Neural progenitor cell (in vitro differentiated cells): ENCODE results near the gene SPDYE16. TPM values are rescaled to one million over a fixed set of nuclear protein-coding genes. Genes with fewer than 3 reads are reported as not detected.
"Not testable (repeated sequence)": the region's sequence is repeated elsewhere in the genome, so short reads cannot be mapped to it uniquely, and the experiment has no call there.

ENCODE experiments used
- DNase-seq: peaks from one replicate; pipeline ENCODE4 v3.0.0-alpha.2; 2016; ENCODE audit warnings: low spot score
- H2AFZ ChIP-seq: fragments of 200-600 bp; sonication (generic); replicated peaks from 2 replicates; pipeline ENCODE4 v1.6.1; 2016; ENCODE audit warnings: antibody characterized with exemption
- H3F3A ChIP-seq: fragments of 200-600 bp; sonication (generic); 2 replicates; pipeline ENCODE4 v1.6.1; 2016; ENCODE audit warnings: antibody characterized with exemption, low read depth
- H3K27ac ChIP-seq: fragments of 200-600 bp; sonication (generic); 2 replicates; pipeline ENCODE4 v1.5.1; 2016; ENCODE audit warnings: mild to moderate bottlenecking
- H3K27me3 ChIP-seq: fragments of 200-600 bp; sonication (generic); 2 replicates; pipeline ENCODE4 v1.6.1; 2016; ENCODE audit warnings: mild to moderate bottlenecking, moderate library complexity
- H3K36me3 ChIP-seq: fragments of 200-600 bp; sonication (generic); 2 replicates; pipeline ENCODE4 v1.5.1; 2016
- H3K4me1 ChIP-seq: fragments of 200-600 bp; sonication (generic); 2 replicates; pipeline ENCODE4 v1.6.1; 2016; ENCODE audit warnings: mixed run types
- H3K4me2 ChIP-seq: fragments of 200-600 bp; sonication (generic); 2 replicates; pipeline ENCODE4 v1.6.1; 2016
- H3K4me3 ChIP-seq: fragments of 200-600 bp; sonication (generic); 2 replicates; pipeline ENCODE4 v1.5.1; 2016
- H3K79me2 ChIP-seq: fragments of 200-600 bp; sonication (generic); 2 replicates; pipeline ENCODE4 v1.6.1; 2016; ENCODE audit warnings: low read depth
- H3K9ac ChIP-seq: fragments of 200-600 bp; sonication (generic); 2 replicates; pipeline ENCODE4 v1.6.1; 2016
- H3K9me3 ChIP-seq: fragments of 200-600 bp; sonication (generic); 2 replicates; pipeline ENCODE4 v1.5.1; 2016; ENCODE audit warnings: low read depth
- H4K20me1 ChIP-seq: fragments of 200-600 bp; sonication (generic); 2 replicates; pipeline ENCODE4 v1.6.1; 2016; ENCODE audit warnings: low read depth
- H3K27ac Mint-ChIP-seq: 3 replicates; pipeline ENCODE4 v1.8.0; 2021; ENCODE audit warnings: mixed read lengths
- H3K27me3 Mint-ChIP-seq: 2 replicates; pipeline ENCODE4 v1.8.0; 2022; ENCODE audit warnings: low read depth, mild to moderate bottlenecking, inconsistent platforms, moderate library complexity, mixed read lengths; ENCODE audit not compliant: insufficient read depth
- H3K36me3 Mint-ChIP-seq: 3 replicates; pipeline ENCODE4 v1.8.0; 2021; ENCODE audit warnings: mixed read lengths
- H3K4me1 Mint-ChIP-seq: 3 replicates; pipeline ENCODE4 v1.8.0; 2021; ENCODE audit warnings: mixed read lengths
- H3K4me3 Mint-ChIP-seq: 3 replicates; pipeline ENCODE4 v1.8.0; 2021; ENCODE audit warnings: mild to moderate bottlenecking, moderate library complexity, mixed read lengths
- H3K9me3 Mint-ChIP-seq: 3 replicates; pipeline ENCODE4 v1.8.0; 2020; ENCODE audit warnings: mixed read lengths
- CTCF ChIP-seq: fragments of 200-600 bp; sonication (generic); IDR thresholded peaks from 2 replicates; pipeline ENCODE4 v1.5.1; 2017; ENCODE audit warnings: antibody characterized with exemption, mild to moderate bottlenecking
- EZH2 ChIP-seq: fragments of 200-600 bp; sonication (generic); IDR thresholded peaks from 2 replicates; pipeline ENCODE4 v1.6.1; 2017; ENCODE audit warnings: antibody characterized with exemption, mild to moderate bottlenecking, moderate library complexity
- EZH2phosphoT487 ChIP-seq: fragments of 200-600 bp; sonication (generic); IDR thresholded peaks from 2 replicates; pipeline ENCODE4 v1.6.1; 2017; ENCODE audit warnings: antibody characterized with exemption
- total RNA-seq: library from RNA; depleted of rRNA; stranded (reverse); fragments of >200 nt; gene quantifications from 2 replicates; pipeline ENCODE4 v1.2.3, GENCODE V29; 2015; ENCODE audit warnings: low replicate concordance

The SPDYE16 gene
- total RNA-seq, 1 donor from 2014 or later, result 0.28 TPM

GRCh38 chr7:76513817-76514799, 29.0 kb downstream of the SPDYE16 start:
- peaks cover 11% of the 10 kb centered on the region for H3K4me1 ChIP-seq
- Mint-ChIP-seq H3K27ac (no peak overlapping the region), H3K4me3 (no peak overlapping the region), H3K4me1 (peaks cover 10% of the 10 kb centered on the region), H3K36me3 (no peaks in the 10 kb centered on the region), H3K27me3 (no peaks in the 10 kb centered on the region), H3K9me3 (no peaks in the 10 kb centered on the region)
- H3K9me3 ChIP-seq, result no peaks in the 10 kb centered on the region
- no peaks in the 10 kb centered on the region for H4K20me1 ChIP-seq
- H3K79me2 ChIP-seq, result no peaks in the 10 kb centered on the region
- no peak overlapping the region for H3K4me2 ChIP-seq
- TF ChIP-seq CTCF (no peak), EZH2 (no peak)
- peak; percentile 1 for DNase-seq
- H3K4me3 ChIP-seq, result no peak overlapping the region
- H3F3A ChIP-seq, result no peaks in the 10 kb centered on the region
- no peaks in the 10 kb centered on the region for H3K36me3 ChIP-seq
- H2AFZ ChIP-seq, result no peak overlapping the region
- no peak overlapping the region for H3K27ac ChIP-seq
- H3K27me3 ChIP-seq, result no peaks in the 10 kb centered on the region
- H3K9ac ChIP-seq, result no peak overlapping the region

GRCh38 chr7:76512941-76513816, 29.9 kb downstream of the SPDYE16 start:
- Histone ChIP-seq H3K27ac (no peak overlapping the region), H3K79me2 (no peaks in the 10 kb centered on the region), H3K9ac (no peak overlapping the region), H3K4me1 (peaks cover 11% of the 10 kb centered on the region), H3K36me3 (no peaks in the 10 kb centered on the region), H2AFZ (no peak overlapping the region), H3K9me3 (no peaks in the 10 kb centered on the region), H4K20me1 (no peaks in the 10 kb centered on the region), H3K4me3 (no peak overlapping the region), H3K4me2 (no peak overlapping the region), H3K27me3 (no peaks in the 10 kb centered on the region), H3F3A (no peaks in the 10 kb centered on the region)
- no peak overlapping the region for H3K27ac Mint-ChIP-seq
- no peaks in the 10 kb centered on the region for H3K36me3 Mint-ChIP-seq
- peak; percentile 70 for DNase-seq
- no peaks in the 10 kb centered on the region for H3K27me3 Mint-ChIP-seq
- no peaks in the 10 kb centered on the region for H3K9me3 Mint-ChIP-seq
- H3K4me3 Mint-ChIP-seq, result no peak overlapping the region
- peaks cover 10% of the 10 kb centered on the region for H3K4me1 Mint-ChIP-seq
- TF ChIP-seq CTCF, result peak; percentile 50
- TF ChIP-seq EZH2phosphoT487, result no peak

GRCh38 chr7:76511911-76512885, 30.9 kb downstream of the SPDYE16 start:
- H3K4me3 ChIP-seq, result not testable (repeated sequence)

GRCh38 chr7:76511200-76511910, 31.7 kb downstream of the SPDYE16 start:
- not testable (repeated sequence) for H3K4me3 Mint-ChIP-seq, H3K4me1 Mint-ChIP-seq, H3K36me3 ChIP-seq, H3K27ac Mint-ChIP-seq, H3K27me3 Mint-ChIP-seq, H3F3A ChIP-seq, H3K27ac ChIP-seq, H3K9me3 Mint-ChIP-seq, H3K4me3 ChIP-seq, H3K9me3 ChIP-seq, H3K36me3 Mint-ChIP-seq, H3K4me2 ChIP-seq, H3K27me3 ChIP-seq, H4K20me1 ChIP-seq, H2AFZ ChIP-seq, H3K79me2 ChIP-seq, H3K9ac ChIP-seq
- peak; percentile 1 for DNase-seq
- peaks cover 11% of the 10 kb centered on the region for H3K4me1 ChIP-seq

More at GRCh38 chr7:76511911-76512885, 30.9 kb downstream of the SPDYE16 start:
- not testable (repeated sequence) for H4K20me1 ChIP-seq, H3K9me3 Mint-ChIP-seq, H3K4me2 ChIP-seq, H3K4me3 Mint-ChIP-seq, H3K9ac ChIP-seq, DNase-seq, H3K9me3 ChIP-seq, H3K27ac Mint-ChIP-seq, H3F3A ChIP-seq, H3K27me3 ChIP-seq, H3K27me3 Mint-ChIP-seq, H3K4me1 Mint-ChIP-seq, H3K36me3 ChIP-seq, H3K27ac ChIP-seq, H2AFZ ChIP-seq, H3K79me2 ChIP-seq, H3K36me3 Mint-ChIP-seq
- peaks cover 11% of the 10 kb centered on the region for H3K4me1 ChIP-seq
